HG03280 (cell line): ENCODE data around the gene ZMIZ2.
"Not testable (repeated sequence)": the region's sequence is repeated elsewhere in the genome, so short reads cannot be mapped to it uniquely, and the experiment has no call there.

Experiments used
- ATAC-seq: cut with Tn5 transposase; IDR thresholded peaks from one replicate; pipeline ENCODE4 v1.9.1; 2021; ENCODE audit warnings: mild to moderate bottlenecking, moderate library complexity; ENCODE audit not compliant: unreplicated experiment

Gene ZMIZ2

DNA sequence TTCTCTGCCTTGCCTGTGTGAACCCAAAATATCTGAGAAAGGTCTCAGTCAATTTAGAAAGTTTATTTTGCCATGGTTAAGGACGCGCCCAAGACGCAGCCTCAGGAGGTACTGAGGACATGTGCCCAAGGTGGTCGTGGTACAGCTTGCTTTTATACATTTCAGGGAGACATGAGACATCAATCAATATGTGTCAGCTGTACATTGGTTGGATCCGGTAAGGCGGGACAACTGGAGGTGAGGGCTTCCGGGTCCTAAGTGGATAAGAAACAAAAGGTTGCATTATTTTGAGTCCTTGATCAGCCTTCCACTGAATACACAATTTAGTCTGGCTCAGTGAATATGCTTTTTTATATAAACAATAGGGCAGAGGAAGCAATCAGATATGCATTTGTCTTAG is 22.4 kb upstream of the ZMIZ2 start:
- not testable (repeated sequence) for ATAC-seq

DNA sequence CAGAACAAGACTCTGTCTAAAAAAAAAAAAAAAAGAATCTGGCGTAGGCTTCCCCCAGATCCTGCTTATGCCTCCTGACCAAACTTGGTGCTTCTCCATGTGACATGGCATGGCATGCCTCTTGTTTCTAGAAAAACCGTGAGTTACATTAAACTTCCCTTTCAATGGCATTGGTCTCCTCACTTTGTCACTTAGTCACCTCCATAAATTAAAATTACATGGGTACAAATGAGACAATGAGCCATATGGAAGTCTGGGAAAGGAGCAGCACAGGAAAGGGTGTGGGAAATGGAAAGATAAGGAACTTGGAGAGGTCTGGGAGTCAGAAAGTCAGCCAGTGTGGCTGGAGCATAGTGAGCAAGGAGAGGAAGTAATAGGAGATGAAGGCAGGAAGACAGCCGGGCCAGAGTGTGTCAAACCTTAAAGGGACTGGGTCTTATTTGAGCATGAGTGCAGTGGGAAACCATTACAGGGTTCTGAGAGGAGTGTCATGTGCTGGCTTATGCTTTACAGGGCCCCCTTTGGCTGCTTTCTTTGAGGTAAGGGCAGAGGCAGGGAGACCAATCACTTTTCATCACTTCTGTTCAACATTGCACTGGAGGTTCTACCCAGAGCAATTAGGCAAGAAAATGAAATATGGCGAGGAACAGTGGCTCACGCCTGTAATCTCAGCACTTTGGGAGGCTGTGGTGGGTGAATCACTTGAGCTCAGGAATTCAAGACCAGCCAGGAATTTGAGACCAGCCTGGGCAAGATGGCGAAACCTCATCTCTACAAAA is 21.3 kb upstream of the ZMIZ2 start:
- no peak for ATAC-seq

DNA sequence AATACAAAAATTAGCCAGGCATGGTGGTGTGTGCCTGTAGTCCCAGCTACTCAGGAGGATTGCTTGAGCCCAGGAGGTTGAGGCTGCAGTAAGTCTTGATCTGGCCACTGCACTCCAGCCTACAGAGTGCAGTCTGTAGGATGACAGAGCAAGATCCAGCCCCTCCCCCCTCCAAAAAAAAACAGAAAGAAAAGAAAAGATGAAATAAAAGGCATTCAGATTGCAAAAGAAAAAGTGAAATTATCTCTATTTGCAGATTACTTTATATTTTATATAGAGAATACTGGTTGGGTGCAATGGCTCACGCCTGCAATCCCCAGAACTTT is 20.7 kb upstream of the ZMIZ2 start:
- no peak for ATAC-seq

DNA sequence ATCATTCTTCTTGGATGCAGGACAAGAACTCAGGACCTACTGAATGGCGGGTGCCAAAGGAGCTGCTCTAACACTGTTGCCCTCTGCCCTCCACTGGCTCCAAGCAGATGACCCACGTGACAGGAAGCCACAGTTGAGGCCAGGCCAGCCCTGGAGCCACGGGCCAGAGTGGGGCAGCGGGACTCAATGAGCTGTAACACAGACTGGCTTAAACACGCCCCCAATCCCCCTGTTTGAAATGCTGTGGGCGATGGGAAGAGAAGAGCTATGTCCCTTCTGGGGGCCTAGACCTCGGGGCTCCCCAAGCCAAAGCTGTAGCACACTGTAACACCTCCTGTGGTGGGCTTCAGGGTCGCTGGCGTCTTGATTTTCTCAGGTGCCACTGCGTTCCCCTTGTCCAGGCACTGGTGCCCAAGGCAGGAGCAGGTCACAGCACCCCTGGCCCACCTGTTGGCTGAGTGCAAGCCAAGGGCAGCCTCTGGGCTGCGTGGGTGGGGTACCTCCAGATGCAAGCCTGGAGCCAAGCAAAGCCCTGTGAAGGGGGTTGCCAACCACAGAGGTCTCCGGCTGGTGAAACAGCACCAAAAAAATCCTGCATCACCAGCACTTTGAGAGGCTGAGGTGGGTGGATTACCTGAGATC is 18.6 kb upstream of the ZMIZ2 start:
- ATAC-seq: no peak

DNA sequence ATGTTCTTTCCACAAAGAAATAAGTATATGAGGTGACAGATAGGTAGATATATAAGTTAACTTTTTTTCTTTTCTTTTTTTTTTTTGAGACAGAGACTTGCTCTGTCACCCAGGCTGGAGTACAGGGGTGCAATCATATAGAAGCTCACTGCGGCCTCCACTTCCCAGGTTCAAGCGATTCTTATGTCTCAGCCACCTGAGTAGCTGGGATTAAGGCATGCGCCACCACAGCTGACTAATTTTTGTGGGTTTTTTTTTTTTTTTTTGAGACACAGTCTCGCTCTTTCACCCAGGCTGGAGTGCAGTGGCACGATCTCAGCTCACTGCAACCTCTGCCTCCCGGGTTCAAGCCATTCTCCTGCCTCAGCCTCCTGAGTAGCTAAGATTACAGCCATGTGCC is 15.7 kb upstream of the ZMIZ2 start:
- not testable (repeated sequence) for ATAC-seq

DNA sequence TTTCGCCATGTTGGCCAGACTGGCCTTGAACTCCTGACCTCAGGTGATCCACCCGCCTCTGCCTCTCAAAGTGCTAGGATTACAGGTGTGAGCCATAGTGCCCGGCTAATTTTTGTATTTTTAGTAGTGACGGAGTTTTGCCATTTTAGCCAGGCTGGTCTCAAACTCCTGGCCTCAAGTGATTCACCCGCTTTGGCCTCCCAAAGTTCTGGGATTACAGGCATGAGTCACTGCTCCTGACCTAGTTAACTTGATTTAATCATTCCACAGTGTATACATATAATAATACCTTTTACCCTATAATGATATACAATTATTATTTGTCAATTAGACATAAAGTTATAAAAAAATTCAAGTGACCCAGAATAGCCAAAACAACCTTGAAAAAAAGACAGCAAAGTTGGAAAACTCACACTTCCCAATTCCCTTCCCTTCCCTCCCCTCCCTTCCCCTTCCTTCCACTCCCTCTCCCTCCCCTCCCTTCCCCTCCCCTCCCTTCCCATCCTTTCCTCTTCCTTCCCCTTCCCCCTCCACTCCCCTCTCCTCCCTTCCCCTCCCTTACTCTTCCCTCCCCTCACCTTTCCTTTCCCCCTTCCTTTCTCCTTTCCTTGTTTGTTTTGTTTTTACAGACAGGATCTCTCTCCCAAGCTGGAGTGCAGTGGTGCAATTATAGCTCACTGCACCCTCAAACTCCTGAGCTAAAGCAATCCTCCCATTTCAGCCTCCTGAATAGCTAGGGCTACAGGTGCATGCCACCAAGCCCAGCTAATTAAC is 14.8 kb upstream of the ZMIZ2 start:
- ATAC-seq: no peak

DNA sequence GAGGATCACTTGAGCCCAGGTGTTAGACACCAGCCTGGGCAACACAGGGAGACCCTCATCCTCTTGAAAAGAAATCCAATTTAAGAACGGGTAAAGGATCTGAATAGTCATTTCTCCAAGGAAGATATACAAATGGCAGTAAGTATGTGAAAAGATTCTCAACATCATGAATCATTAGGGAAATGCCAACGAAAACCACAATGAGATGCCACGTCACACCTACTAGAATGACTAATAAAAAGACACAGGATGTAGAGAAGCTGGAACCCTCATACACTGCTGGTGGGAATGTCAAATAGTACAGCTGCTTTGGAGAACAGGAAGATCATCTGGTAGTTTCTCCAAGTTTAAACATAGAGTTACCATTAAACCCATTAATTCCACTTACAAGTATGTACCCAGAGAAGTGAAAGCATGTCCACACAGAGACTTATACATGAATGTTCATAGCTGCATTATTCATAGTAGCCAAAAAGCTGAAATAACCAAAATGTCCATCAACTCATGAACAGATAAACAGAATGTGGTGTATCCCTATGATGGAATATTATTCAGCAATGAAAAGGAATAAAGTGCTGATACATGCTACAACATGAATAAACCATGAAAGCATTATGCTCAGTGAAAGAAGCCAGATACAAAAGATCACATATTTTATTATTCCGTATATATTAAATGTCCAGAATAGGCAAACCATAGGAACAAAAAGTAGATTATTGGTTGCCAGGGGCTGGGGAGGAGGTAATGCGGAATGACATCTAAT is 13.1 kb upstream of the ZMIZ2 start:
- ATAC-seq: no peak

DNA sequence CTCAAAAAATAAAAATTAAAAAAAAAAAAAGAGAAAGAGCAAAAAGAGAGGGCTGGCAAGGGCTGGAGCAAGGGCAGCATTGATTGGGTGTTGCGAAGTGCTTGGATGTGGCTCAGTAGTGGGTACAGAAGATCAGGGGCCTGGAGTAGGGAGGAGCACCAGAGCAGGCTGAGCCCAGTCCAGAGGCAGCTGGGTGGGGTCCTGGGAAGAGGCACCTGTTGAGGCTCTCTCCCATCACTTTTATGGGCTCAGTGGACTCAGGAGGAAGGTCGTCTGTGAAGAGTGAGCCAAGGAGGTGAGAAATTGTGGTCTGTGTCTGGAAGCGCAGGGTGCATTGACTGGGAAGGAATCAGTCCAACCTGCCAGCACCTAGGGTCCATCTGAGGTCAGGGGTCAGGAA is 11.8 kb upstream of the ZMIZ2 start:
- no peak for ATAC-seq

DNA sequence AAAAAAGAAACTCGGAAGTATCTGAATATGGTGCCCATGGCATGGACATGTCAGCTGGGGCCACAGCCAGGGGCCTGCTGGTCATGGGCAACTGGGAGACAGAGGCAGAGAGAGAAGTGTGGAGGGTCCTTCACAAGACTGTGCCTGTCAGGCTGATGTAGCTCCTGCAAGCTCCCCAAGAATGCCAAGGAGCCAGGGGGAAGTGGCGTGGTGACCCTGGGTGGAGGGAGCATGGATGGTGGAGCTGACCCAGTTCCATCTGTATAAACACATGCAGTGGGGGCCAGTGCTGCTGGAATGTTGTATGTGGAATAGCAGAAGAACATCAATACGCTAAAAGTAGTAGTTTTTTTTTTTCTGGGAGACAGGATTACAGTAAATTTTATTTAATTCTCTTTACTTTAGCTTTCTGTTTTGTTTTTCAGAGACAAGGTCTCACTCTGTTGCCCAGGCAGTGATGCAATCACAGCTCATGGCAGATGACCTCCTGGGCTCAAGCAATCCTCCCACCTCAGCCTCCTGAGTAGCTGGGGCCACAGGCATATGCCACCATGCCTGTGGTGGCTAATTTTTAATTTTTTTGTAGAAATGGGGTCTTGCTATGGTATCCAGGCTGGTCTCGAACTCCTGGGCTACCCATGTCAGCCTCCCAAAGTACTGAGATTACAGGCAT is 10.5 kb upstream of the ZMIZ2 start:
- ATAC-seq: no peak

DNA sequence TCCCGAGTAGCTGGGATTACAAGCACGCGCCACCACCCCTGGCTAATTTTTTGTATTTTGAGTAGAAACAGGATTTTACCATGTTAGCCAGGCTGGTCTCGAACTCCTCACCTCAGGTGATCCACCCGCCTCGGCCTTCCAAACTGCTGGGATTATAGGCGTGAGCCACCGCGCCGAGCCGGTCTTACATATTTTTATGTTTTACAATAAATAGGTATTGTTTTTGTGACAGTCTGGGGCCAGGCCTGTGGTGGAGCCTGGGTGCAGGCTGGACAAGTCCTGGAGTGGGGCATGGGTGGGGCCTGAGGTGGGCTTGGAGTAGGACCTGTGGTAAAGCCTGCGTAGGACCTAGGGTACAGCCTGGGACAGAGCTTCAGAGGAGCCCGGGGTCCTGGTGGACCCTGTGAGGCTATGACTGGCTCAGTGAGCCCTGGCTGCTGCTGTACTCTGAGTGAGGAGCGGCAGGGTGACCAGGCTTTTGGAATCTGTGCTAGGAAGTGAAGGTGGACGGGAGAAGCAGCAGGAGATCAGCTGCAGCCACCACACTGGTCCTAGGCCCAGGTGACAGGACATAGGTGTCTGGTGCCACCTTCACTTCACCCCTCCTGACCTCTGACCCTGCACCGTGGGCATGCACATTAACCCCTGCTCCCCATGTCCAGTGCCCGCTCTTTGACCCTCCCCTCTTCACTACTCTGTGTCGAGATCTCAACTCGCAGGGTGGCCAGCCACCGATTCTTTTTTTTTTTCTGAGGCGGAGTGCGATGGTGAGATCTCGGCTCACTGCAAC is 9.6 kb upstream of the ZMIZ2 start:
- ATAC-seq: no peak

DNA sequence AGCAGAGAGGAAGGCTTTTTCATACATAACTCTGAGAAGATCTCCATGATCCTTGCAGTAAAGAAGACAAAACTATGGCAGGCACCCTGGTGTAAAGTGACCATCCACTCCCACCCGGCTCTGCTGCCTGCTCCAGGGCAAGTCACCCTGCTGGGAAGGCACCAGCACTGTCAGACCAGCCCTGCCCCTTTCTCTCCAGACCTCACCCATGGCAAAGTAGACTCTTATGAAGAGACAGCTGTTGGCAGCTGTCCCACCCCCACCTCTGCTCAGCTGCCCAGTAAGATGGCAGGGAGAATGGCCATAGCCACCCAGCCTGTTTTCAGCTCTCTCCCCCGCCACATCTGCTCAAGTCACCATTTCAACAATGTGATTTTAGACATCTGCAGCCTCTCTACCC is 8.6 kb upstream of the ZMIZ2 start:
- ATAC-seq: no peak

DNA sequence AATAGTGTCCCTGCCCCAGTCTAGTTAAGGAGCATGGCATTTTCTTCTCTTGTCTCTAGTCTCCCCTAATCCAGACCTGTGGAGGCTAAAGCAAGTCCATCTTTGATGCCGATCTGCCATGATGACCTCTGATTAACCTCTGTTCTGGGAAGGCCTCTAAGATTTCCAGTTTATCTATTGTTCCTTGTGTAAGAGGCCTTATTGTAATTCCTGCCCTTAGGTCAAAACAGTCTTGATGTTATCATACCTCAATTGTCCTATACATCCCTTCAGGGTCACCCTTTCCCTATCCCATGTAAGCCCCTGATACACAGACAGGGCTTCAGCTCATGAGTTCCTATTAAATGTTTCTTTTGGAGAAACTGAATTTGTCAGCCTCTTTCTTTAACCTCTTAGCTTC is 4.9 kb upstream of the ZMIZ2 start:
- ATAC-seq: no peak

DNA sequence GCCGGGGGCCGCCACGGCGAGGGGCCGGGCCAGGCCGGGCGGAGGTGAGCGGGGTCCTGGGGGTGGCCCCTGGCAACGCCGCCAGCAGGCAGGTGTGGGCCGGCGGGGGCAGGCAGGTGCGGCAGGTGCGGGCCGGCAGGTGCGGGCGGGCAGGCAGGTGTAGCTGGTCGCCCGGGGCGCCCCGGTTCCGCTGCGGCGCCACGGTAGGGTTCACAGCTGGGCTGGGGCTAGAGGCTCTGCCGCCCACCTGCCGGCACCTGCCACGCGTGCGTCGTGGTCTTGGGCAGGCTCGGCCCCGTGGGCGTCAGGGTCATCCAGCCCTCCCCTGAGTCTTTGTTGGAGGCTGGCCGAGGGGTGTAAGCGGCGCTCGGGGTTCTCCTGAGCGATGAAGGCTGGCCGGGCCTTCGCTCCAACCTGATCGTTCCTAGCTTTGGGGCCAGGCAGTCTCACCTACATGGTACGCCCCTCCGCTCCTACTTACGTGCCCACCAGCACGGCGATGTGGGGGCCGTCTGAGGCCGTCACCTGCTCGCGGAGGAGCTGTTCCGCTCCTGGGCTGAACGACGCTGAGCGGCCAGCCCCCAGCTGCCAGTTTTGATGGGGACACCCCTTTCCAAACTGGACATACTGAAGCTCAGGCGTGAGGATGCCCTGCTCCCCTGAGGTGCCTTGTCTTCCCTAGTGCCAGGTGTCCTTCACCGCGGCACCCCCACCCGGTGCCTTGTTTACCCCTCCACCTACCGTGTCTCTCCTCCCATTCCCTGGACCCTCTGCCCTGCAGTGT is 493 bp downstream of the ZMIZ2 start:
- ATAC-seq: peak; percentile 9

DNA sequence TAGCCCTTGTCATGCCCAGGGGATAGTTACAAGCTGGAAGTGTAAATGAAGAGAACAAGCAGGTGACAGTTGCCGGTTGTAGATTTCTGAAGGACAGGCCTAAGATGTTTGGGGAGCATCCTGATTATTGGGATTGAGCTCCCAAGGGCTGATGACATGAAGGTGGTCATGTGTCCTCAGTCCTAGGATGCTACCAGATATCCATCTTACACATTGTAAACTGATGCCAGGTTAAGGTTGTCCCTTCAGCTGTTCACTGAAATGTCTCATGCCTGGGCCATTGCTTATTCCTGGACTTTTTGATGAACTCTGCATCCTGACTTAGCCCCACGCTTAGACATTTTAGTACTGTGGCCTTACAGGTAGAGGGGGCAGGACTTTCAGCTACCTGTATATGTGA is 1.3 kb downstream of the ZMIZ2 start:
- ATAC-seq: no peak

DNA sequence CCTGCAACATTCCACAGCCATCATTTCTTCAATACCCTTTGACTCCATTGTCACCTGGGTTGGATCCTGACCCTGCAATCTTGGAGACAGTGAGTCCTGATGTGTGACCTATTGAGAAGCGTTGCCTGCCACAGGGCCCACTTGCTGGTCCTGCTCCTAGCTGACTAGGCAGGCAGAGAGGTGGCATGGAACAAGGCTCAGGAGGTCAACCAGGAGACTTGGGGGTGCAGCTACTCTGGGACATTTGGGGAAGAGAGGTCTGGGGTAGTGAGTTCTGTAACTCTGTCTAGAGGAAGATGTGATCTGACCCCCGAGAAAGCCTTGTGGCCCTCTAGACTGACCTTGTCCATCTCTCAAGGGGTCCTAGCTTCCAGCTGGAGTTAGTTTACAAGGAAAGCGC is 1.8 kb downstream of the ZMIZ2 start:
- ATAC-seq: no peak

DNA sequence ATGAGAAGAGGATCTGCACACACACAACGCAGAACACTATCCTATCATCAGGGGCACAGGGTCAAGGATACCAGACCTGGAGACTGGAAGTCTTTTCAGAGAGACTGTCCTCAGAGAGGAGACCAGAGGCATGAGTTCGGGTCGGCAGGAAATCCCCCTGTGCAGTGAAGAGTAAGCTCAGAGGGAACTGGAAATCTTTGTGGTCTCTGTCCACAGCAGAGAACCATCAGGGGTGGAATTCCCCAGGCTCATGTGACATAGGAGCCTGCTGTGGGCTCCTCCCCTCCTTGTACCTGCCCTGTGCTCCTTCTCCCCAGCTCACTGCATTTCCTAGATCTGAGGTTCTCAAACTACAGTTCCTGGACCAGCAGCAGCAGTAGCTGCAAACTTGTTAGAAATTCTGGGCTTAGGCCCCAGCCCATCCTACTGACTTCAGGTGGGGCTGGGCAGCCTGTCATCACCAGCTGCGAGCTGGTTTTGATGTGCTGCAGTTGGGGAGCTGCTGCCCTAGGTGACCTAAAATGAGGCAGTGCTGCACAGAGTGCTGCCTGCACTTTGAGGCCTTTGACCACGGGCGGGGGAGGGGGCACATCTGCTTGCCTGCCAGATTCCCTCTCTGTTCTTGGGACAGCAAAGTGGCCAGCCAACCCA is 2.4 kb downstream of the ZMIZ2 start:
- peak; percentile 37 for ATAC-seq

DNA sequence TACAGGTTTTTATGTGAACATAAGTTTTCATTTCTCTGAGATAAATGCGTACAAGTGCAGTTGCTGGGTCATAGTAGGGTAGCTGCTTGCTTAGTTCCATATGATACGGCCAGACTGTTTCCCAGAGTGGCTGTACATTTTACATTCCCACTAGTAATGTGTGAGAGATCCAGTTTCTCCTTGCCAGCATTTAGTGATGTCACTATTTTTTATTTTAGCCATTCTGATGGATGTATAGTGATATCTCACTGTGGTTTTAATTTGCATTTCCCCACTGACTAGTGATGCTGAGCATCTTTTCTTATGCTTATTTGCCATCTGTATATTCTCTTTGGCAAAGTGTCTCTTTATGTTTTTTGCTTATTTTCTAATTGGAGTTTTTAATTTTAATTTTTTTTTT is 4.2 kb downstream of the ZMIZ2 start:
- no peak for ATAC-seq

DNA sequence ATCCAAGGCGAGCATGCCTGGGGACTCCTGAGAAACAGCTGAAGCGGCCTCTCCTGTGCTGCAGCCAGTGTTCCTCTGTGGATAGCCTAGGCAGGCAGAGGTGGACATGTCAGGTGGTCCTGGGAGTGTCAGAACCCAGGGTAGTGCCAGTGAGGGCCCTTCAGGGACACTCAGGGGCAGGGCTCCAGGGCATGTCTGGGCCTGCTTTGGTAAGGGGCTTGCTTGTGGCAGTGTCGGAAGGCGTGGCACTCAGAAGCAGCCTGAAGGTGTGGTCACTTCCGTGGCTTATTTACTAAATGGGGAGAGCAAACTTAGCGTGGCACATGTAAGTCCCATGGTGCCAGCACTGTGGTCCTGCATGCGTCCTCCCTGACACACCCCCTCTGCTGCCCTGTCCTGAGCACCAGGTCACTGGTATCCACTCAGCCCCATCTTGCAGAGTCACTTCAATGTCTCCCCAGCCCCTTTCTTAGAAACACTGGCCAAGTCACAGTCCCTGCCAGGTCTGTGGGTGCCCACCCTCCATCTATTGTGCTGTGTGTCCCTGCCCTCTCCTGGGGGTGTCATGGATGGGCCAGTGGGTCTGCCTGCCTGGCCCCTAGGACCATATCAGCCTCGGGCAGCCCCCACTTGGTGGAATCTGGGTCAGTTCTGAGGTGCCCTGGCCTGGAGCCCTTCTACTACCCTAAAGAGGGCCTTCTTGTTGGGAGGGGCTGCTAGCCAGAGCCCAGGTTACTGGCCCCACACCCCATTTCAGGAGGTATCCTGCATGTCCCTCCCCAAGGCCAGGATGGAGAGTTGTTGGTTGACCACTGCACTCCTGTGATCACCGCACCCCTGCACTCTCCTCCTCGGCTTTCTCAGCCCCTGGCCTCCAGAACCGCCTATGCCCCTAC is 6.4 kb downstream of the ZMIZ2 start:
- no peak for ATAC-seq
